A673 (cell line): ENCODE results near the gene PLOD2.

ENCODE experiments used
- EZH2 ChIP-seq: fragments of 200-600 bp; sonication (generic); IDR thresholded peaks from 2 replicates; pipeline ENCODE4 v1.6.1; 2017; ENCODE audit warnings: borderline replicate concordance, low read depth, mild to moderate bottlenecking, mixed read lengths, antibody characterized with exemption, low read length; ENCODE audit not compliant: poor library complexity, severe bottlenecking
- TF ChIP-seq, protein P1 (sequence below): fragments of 300-800, 200-600 bp; sonication (generic); conservative IDR thresholded peaks from 2 replicates; pipeline ENCODE4 v1.5.1; 2017; ENCODE audit warnings: low read depth, mild to moderate bottlenecking, antibody characterized with exemption, low read length, moderate library complexity, mixed read lengths

DNA sequence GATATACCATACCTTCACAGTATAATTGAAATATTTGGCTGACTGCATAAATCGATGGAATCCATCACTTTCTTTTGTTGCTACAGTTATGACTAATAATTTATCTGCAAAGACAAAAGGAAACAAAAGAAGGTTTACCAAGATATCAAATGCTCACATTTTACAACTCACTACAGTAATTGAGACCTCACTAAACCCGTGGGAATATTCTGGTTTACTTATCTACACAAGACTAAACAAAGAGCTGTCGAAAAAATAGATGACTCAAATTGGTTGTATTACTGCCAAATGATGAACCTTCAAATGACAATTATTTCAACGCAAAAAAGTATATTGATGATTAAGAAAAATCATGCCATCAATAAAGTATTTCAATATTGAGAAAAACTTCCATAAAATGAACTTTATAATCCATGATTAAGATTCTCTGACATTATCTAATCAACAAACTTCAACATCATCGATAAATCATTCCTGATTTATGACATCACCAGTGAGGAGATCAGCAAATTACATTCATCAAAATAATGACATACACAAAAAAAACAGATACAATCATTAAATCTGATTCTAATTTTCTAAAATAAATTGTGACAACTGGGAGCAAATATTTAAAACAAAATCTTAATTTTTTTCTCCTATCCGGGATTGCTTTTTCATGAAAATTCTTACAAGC, 36.7 kb downstream of the PLOD2 start:
- TF ChIP-seq, protein P1, sequence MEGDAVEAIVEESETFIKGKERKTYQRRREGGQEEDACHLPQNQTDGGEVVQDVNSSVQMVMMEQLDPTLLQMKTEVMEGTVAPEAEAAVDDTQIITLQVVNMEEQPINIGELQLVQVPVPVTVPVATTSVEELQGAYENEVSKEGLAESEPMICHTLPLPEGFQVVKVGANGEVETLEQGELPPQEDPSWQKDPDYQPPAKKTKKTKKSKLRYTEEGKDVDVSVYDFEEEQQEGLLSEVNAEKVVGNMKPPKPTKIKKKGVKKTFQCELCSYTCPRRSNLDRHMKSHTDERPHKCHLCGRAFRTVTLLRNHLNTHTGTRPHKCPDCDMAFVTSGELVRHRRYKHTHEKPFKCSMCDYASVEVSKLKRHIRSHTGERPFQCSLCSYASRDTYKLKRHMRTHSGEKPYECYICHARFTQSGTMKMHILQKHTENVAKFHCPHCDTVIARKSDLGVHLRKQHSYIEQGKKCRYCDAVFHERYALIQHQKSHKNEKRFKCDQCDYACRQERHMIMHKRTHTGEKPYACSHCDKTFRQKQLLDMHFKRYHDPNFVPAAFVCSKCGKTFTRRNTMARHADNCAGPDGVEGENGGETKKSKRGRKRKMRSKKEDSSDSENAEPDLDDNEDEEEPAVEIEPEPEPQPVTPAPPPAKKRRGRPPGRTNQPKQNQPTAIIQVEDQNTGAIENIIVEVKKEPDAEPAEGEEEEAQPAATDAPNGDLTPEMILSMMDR, result no peak
- no peak for TF ChIP-seq EZH2
